GM12801 (cell line): ENCODE measurements around the gene MOAP1.

Experiments
- CTCF ChIP-seq: IDR thresholded peaks from one replicate; pipeline ENCODE4 v1.5.1; 2011; ENCODE audit warnings: control low read depth; ENCODE audit not compliant: insufficient read length; ENCODE audit errors: extremely low read depth

The MOAP1 gene

GRCh38 chr14:93136009-93136408 is 48.7 kb downstream of the MOAP1 start:
- TF ChIP-seq CTCF = no peak

GRCh38 chr14:93135399-93135798 is 49.3 kb downstream of the MOAP1 start:
- TF ChIP-seq CTCF = no peak

GRCh38 chr14:93133464-93133863 is 51.2 kb downstream of the MOAP1 start:
- TF ChIP-seq CTCF = no peak

GRCh38 chr14:93132472-93133065 is 52.1 kb downstream of the MOAP1 start:
- TF ChIP-seq CTCF = no peak
